ENCODE measurements around the gene TAF7.
A peak's percentile ranks its signal among the peaks of the same experiment; 100 is the strongest.

Gene TAF7, protein sequence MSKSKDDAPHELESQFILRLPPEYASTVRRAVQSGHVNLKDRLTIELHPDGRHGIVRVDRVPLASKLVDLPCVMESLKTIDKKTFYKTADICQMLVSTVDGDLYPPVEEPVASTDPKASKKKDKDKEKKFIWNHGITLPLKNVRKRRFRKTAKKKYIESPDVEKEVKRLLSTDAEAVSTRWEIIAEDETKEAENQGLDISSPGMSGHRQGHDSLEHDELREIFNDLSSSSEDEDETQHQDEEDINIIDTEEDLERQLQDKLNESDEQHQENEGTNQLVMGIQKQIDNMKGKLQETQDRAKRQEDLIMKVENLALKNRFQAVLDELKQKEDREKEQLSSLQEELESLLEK

DNA sequence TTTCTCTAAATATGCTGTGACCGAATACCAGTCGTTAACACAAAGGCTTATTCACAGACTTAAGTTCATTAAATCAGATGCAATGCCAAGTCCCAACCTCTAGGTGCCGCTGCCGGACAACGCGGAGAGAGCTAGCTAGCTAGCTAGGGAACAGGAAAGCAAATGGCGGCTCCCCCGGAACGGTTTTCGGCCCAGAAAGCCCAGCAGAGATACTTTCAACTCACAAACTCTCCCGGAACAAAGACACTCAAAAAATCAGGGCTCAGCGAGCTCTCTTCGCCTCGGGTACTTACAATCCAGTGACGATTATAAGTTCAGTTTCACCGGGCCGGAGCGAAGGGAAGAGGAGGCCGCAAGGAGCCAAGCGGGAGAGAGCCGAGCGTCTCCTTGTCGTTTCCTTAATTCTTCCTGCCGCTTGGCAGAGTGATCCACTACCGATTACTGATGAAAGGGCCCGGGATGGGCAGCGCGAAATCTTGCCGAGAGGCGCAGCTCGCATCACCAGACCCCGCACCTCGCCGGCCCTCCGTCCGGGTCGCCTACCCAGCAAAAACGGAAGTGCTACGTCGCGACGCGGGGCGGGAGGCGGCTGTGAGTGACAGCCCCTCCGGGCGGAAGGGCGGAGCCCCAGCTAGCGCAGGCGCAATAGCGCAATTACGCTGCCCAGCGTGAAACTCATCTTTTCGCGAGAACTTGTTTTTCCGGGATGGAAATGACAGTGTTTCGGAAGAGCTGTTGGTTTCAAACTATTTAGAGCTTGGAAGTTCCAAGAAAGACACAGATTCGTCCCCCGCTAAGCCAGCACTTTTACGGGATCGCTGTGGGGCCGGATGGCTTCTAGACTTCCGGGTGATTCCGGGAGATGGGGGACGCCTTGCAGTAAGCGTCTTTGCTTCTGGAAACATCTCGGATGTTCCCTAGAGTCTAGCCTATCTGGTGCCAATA is at the start of gene TAF7:
Gene TAF7 (minus strand): TSS at position 560 of the 945 bp plus-strand sequence. CDS start 740 bp downstream, outside the sequence.
- Histone ChIP-seq H3K4me1 (ENCODE audit: control insufficient read depth, insufficient read depth, low read length) (peaks cover 15% of the 10 kb centered on the region), H3K36me3 (ENCODE audit: control insufficient read depth, insufficient read depth, low read length, severe bottlenecking) (peaks cover 33% of the 10 kb centered on the region), H3K9me3 (ENCODE audit: control insufficient read depth, low read length) (peaks cover 37% of the 10 kb centered on the region), H3K27me3 (replicated peaks; ENCODE audit: control insufficient read depth, insufficient read depth, low read length) (no peaks in the 10 kb centered on the region), H3K9ac (ENCODE audit: low read length) (peak within 1 kb of the TSS; percentile 96), H3K4me3 (ENCODE audit: low read length) (peak within 1 kb of the TSS; percentile 96)
- peak; percentile 97 for DNase-seq (ENCODE audit: low read depth)

DNA sequence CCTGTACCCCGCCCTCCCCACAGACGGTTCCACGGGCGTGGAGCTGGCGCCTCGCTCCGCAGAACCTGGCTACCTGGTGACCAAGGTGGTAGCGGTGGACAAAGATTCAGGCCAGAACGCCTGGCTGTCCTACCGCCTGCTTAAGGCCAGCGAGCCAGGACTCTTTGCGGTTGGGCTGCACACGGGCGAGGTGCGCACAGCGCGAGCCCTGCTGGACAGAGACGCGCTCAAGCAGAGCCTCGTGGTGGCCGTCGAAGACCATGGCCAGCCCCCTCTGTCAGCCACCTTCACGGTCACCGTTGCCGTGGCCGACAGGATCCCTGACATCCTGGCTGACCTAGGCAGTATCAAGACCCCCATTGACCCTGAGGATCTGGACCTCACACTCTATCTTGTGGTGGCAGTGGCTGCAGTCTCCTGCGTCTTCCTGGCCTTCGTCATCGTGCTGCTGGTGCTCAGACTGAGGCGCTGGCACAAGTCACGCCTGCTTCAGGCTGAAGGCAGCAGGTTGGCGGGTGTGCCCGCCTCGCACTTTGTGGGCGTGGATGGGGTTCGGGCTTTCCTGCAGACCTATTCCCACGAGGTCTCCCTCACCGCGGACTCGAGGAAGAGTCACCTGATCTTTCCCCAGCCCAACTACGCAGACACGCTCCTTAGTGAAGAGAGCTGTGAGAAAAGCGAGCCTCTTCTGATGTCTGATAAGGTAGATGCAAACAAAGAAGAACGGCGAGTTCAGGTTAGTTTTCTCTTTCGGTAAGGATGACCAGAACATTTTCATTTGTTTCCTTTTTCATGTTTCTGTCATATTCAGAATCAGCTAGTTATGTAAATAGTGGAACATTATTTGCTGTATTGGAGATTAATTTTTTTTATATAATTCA is 45.7 kb upstream of the TAF7 start:
- no peak for DNase-seq (ENCODE audit: low read depth)
- H3K9me3 ChIP-seq (ENCODE audit: control insufficient read depth, low read length), result peaks cover 70% of the 10 kb centered on the region
- no peak overlapping the region for H3K9ac ChIP-seq (ENCODE audit: low read length)
- peaks cover 22% of the 10 kb centered on the region for H3K27me3 ChIP-seq (replicated peaks; ENCODE audit: control insufficient read depth, insufficient read depth, low read length)
- H3K4me1 ChIP-seq (ENCODE audit: control insufficient read depth, insufficient read depth, low read length), result peaks cover 4% of the 10 kb centered on the region
- no peak overlapping the region for H3K4me3 ChIP-seq (ENCODE audit: low read length)
- no peaks in the 10 kb centered on the region for H3K36me3 ChIP-seq (ENCODE audit: control insufficient read depth, insufficient read depth, low read length, severe bottlenecking)

DNA sequence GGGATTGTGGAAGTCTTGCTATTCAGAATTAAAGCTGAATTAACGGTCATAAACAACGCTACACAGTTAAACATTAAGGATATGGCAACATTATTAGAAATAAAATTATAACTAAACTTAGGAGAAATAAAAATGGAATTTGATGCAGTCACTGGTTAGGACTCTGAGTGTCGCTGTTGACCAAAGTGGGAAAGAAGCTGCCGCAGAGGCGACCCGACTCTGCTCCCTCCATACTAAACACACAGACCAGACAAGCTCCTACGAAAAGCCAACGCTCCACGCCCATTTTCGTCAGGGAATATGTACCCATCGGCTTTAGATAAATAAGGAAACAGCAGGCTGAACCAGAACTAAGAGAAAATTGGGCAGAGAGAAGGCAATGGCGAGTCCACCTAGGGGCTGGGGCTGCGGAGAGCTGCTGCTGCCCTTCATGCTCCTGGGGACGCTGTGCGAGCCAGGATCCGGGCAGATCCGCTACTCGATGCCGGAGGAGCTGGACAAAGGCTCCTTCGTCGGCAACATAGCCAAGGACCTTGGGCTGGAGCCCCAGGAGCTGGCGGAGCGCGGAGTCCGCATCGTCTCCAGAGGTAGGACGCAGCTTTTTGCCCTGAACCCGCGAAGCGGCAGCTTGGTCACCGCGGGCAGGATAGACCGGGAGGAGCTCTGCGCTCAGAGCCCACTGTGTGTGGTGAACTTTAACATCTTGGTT is 43.5 kb upstream of the TAF7 start, which contains the start of gene PCDHGA5:
Gene PCDHGA5 (plus strand): TSS at position 211 of the 709 bp plus-strand sequence. CDS start 169 bp downstream, at position 380.
- DNase-seq (ENCODE audit: low read depth), result peak; percentile 5
- H3K4me3 ChIP-seq (ENCODE audit: low read length), result peak within 1 kb of the TSS; percentile 68
- no peaks in the 10 kb centered on the region for H3K4me1 ChIP-seq (ENCODE audit: control insufficient read depth, insufficient read depth, low read length)
- H3K36me3 ChIP-seq (ENCODE audit: control insufficient read depth, insufficient read depth, low read length, severe bottlenecking), result no peaks in the 10 kb centered on the region
- peaks cover 76% of the 10 kb centered on the region for H3K9me3 ChIP-seq (ENCODE audit: control insufficient read depth, low read length)
- peaks cover 16% of the 10 kb centered on the region for H3K27me3 ChIP-seq (replicated peaks; ENCODE audit: control insufficient read depth, insufficient read depth, low read length)
- no peak within 1 kb of the TSS for H3K9ac ChIP-seq (ENCODE audit: low read length)

DNA sequence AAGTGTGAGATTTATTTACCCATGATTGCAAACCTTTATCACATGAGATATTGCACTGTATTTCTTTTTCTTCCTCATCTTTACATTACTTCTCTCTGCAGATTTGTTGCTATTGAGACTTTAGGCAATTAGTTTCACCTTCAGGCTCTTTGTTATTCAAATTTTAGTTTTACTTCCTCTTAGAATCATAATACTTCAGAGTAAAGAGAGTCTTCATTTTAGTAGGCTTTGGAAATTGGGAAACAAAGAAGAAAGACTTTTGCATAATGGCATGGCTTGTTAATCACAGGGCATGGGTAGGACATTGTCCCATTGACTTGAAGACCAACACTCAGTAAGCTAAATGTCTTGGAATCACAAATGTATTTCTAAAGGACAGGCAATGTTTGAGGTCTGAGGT is 42.1 kb upstream of the TAF7 start:
- H3K4me1 ChIP-seq (ENCODE audit: control insufficient read depth, insufficient read depth, low read length), result no peaks in the 10 kb centered on the region
- H3K9me3 ChIP-seq (ENCODE audit: control insufficient read depth, low read length), result peaks cover 87% of the 10 kb centered on the region
- H3K27me3 ChIP-seq (replicated peaks; ENCODE audit: control insufficient read depth, insufficient read depth, low read length), result peaks cover 16% of the 10 kb centered on the region
- DNase-seq (ENCODE audit: low read depth), result no peak
- H3K36me3 ChIP-seq (ENCODE audit: control insufficient read depth, insufficient read depth, low read length, severe bottlenecking), result no peaks in the 10 kb centered on the region
- H3K9ac ChIP-seq (ENCODE audit: low read length), result no peak overlapping the region
- no peak overlapping the region for H3K4me3 ChIP-seq (ENCODE audit: low read length)

DNA sequence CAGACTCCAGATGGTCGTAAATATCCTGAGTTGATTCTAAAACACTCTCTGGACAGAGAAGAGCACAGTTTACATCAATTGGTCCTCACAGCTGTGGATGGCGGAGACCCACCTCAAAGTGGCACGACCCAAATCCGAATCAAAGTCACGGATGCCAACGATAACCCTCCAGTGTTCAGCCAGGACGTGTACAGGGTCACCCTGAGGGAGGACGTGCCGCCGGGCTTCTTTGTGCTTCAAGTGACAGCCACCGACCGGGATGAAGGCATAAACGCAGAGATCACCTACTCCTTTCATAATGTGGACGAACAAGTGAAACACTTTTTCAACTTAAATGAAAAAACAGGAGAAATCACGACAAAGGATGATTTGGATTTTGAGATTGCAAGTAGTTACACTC is 40.1 kb upstream of the TAF7 start:
- Histone ChIP-seq H3K9ac (ENCODE audit: low read length) (no peak overlapping the region), H3K4me3 (ENCODE audit: low read length) (peak overlapping the region; percentile 78), H3K27me3 (replicated peaks; ENCODE audit: control insufficient read depth, insufficient read depth, low read length) (peaks cover 8% of the 10 kb centered on the region), H3K4me1 (ENCODE audit: control insufficient read depth, insufficient read depth, low read length) (no peaks in the 10 kb centered on the region), H3K36me3 (ENCODE audit: control insufficient read depth, insufficient read depth, low read length, severe bottlenecking) (no peaks in the 10 kb centered on the region), H3K9me3 (ENCODE audit: control insufficient read depth, low read length) (peaks cover 92% of the 10 kb centered on the region)
- DNase-seq (ENCODE audit: low read depth), result no peak

DNA sequence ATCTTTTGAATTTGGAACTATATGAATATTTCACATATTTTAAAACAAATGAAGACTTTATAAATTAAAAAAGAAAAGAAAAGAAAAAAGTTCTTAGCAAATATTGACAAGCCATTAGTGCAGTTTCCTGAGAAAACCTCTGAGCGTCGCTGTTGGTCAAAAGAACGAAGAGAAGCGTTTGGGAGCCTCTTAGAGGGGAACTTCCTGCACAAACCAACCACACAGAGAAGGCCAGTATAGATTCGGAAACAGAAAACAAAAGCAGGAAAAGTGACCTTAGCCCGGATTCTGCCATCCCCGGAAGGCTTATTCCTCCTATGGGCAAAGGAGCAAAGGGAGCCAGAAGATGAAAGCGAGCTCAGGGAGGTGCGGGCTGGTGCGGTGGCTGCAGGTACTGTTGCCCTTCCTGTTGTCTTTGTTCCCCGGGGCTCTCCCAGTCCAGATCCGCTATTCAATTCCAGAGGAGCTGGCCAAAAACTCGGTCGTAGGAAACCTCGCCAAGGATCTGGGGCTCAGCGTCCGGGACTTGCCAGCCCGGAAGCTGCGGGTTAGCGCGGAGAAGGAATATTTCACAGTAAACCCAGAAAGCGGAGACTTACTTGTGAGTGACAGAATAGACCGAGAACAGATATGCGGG is 39.3 kb upstream of the TAF7 start, which contains the start of gene PCDHGB2:
Gene PCDHGB2 (plus strand): TSS at position 205 of the 637 bp plus-strand sequence. CDS start 142 bp downstream, at position 347.
- Histone ChIP-seq H3K36me3 (ENCODE audit: control insufficient read depth, insufficient read depth, low read length, severe bottlenecking) (no peaks in the 10 kb centered on the region), H3K4me1 (ENCODE audit: control insufficient read depth, insufficient read depth, low read length) (no peaks in the 10 kb centered on the region), H3K9ac (ENCODE audit: low read length) (peak within 1 kb of the TSS; percentile 54), H3K27me3 (replicated peaks; ENCODE audit: control insufficient read depth, insufficient read depth, low read length) (peaks cover 6% of the 10 kb centered on the region), H3K9me3 (ENCODE audit: control insufficient read depth, low read length) (peaks cover 89% of the 10 kb centered on the region), H3K4me3 (ENCODE audit: low read length) (peak within 1 kb of the TSS; percentile 78)
- DNase-seq (ENCODE audit: low read depth), result peak; percentile 37

DNA sequence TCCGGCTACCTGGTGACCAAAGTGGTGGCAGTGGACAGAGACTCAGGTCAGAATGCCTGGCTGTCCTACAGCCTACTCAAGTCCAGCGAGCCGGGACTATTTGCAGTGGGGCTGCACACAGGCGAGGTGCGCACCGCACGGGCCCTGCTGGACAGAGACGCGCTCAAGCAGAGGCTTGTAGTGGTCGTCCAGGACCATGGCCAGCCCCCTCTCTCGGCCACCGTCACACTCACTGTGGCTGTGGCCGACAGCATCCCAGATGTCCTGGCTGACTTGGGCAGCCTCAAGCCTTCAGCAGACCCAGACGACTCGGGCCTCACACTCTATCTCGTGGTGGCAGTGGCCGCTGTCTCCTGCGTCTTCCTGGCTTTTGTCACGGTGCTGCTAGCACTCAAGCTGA is 36.4 kb upstream of the TAF7 start:
- Histone ChIP-seq H3K4me1 (ENCODE audit: control insufficient read depth, insufficient read depth, low read length) (no peaks in the 10 kb centered on the region), H3K4me3 (ENCODE audit: low read length) (peak overlapping the region; percentile 58), H3K9me3 (ENCODE audit: control insufficient read depth, low read length) (peaks cover 66% of the 10 kb centered on the region)

DNA sequence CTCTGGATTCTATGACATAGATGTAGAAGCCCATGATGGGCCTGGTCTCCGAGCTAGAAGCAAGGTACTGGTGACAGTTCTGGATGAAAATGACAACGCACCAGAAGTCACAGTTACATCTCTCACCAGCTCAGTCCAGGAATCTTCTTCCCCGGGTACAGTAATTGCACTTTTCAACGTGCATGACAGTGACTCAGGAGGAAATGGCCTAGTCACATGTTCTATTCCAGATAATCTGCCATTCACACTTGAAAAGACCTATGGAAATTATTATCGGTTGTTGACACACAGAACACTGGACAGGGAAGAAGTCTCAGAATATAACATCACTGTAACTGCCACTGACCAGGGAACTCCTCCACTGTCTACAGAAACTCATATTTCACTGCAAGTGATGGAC is 35.5 kb upstream of the TAF7 start:
- peaks cover 4% of the 10 kb centered on the region for H3K27me3 ChIP-seq (replicated peaks; ENCODE audit: control insufficient read depth, insufficient read depth, low read length)
- no peak for DNase-seq (ENCODE audit: low read depth)
- H3K4me3 ChIP-seq (ENCODE audit: low read length), result peak overlapping the region; percentile 79
- no peaks in the 10 kb centered on the region for H3K4me1 ChIP-seq (ENCODE audit: control insufficient read depth, insufficient read depth, low read length)
- H3K9ac ChIP-seq (ENCODE audit: low read length), result no peak overlapping the region
- no peaks in the 10 kb centered on the region for H3K36me3 ChIP-seq (ENCODE audit: control insufficient read depth, insufficient read depth, low read length, severe bottlenecking)
- H3K9me3 ChIP-seq (ENCODE audit: control insufficient read depth, low read length), result peaks cover 63% of the 10 kb centered on the region

More for the DNA sequence above, 36.4 kb upstream of the TAF7 start:
- DNase-seq (ENCODE audit: low read depth), result no peak
- H3K27me3 ChIP-seq (replicated peaks; ENCODE audit: control insufficient read depth, insufficient read depth, low read length), result peaks cover 4% of the 10 kb centered on the region
- H3K9ac ChIP-seq (ENCODE audit: low read length), result no peak overlapping the region
- no peaks in the 10 kb centered on the region for H3K36me3 ChIP-seq (ENCODE audit: control insufficient read depth, insufficient read depth, low read length, severe bottlenecking)

DNA sequence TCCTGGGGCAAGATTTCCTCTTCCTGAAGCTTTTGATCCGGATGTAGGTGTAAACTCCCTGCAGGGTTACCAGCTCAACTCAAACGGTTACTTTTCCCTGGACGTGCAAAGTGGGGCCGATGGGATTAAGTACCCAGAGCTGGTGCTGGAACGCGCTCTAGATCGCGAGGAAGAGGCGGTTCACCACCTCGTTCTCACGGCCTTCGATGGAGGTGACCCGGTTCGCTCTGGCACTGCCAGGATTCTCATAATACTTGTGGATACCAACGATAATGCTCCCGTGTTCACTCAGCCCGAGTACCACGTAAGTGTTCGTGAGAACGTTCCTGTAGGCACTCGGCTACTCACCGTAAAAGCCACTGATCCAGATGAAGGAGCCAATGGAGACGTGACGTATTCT is 35.1 kb upstream of the TAF7 start:
- H3K9ac ChIP-seq (ENCODE audit: low read length), result no peak overlapping the region
- H3K27me3 ChIP-seq (replicated peaks; ENCODE audit: control insufficient read depth, insufficient read depth, low read length), result peaks cover 4% of the 10 kb centered on the region
- H3K4me3 ChIP-seq (ENCODE audit: low read length), result peak overlapping the region; percentile 79
- H3K4me1 ChIP-seq (ENCODE audit: control insufficient read depth, insufficient read depth, low read length), result no peaks in the 10 kb centered on the region
- H3K9me3 ChIP-seq (ENCODE audit: control insufficient read depth, low read length), result peaks cover 63% of the 10 kb centered on the region
- no peak for DNase-seq (ENCODE audit: low read depth)
- H3K36me3 ChIP-seq (ENCODE audit: control insufficient read depth, insufficient read depth, low read length, severe bottlenecking), result no peaks in the 10 kb centered on the region
